AG09319 (cell line): ENCODE results near the gene CPA1.

Experiments
- DNase-seq: peaks from one replicate; pipeline ENCODE4 v3.0.0-alpha.2; 2010; ENCODE audit warnings: low read depth; ENCODE audit errors: extremely low read depth
- TF ChIP-seq, protein P1 (sequence below): IDR thresholded peaks from 2 replicates; pipeline ENCODE4 v1.5.1; 2011; ENCODE audit warnings: low read depth, mild to moderate bottlenecking, inconsistent platforms, low read length, moderate library complexity

CPA1 gene

DNA sequence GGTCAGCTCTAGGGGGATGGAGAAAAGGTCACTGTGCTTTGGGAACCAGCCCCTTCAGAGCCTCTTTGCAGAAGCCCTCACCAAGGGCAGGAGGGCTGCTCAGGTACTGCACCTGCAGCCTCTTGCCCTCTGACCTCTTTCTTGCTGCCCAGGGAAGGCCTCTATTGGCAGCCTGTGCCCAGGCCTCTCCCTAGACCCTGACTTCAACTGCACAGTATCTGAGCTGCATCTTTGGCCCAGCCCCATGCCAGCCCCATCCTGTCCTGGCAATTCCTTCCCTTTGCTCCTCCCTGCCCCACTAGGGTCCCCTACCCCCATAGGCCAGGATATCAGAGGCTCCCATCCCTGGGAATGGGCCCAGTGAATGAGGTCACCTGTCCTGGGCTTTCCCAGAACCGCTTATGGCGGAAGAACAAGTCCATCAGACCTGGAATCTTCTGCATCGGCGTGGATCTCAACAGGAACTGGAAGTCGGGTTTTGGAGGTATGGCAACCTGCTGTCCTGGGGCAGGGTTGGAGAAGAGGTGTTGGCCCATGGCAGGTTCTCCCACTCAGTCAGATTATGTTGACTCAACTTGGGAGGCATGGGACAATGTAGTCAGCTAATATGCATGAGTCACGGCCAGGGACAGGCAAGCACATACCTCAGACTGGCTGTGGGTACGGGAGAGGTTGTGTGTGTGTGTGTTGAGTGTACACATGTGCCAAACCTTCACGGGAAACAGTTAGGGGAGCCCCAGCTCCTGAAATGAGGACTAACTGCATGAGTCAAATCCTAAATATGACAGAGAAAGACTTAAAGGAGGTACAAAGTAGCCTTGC is 17.1 kb upstream of the CPA1 start:
- TF ChIP-seq, protein P1, sequence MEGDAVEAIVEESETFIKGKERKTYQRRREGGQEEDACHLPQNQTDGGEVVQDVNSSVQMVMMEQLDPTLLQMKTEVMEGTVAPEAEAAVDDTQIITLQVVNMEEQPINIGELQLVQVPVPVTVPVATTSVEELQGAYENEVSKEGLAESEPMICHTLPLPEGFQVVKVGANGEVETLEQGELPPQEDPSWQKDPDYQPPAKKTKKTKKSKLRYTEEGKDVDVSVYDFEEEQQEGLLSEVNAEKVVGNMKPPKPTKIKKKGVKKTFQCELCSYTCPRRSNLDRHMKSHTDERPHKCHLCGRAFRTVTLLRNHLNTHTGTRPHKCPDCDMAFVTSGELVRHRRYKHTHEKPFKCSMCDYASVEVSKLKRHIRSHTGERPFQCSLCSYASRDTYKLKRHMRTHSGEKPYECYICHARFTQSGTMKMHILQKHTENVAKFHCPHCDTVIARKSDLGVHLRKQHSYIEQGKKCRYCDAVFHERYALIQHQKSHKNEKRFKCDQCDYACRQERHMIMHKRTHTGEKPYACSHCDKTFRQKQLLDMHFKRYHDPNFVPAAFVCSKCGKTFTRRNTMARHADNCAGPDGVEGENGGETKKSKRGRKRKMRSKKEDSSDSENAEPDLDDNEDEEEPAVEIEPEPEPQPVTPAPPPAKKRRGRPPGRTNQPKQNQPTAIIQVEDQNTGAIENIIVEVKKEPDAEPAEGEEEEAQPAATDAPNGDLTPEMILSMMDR = no peak
- DNase-seq = peak; percentile 56

GRCh38 chr7:130364451-130364850 is 15.8 kb upstream of the CPA1 start:
- TF ChIP-seq, protein P1 = no peak
- DNase-seq = no peak

- no peak for DNase-seq
- TF ChIP-seq, protein P1 = no peak
Observed at GRCh38 chr7:130365088-130365487, 15.2 kb upstream of the CPA1 start.

- DNase-seq = no peak
Observed at GRCh38 chr7:130365511-130366441, 14.5 kb upstream of the CPA1 start.

GRCh38 chr7:130366564-130366963 is 13.7 kb upstream of the CPA1 start:
- DNase-seq = no peak

More at GRCh38 chr7:130365511-130366441, 14.5 kb upstream of the CPA1 start:
- TF ChIP-seq, protein P1 = no peak

GRCh38 chr7:130367088-130367755 is 13.1 kb upstream of the CPA1 start:
- TF ChIP-seq, protein P1 = no peak
- DNase-seq = no peak

More at GRCh38 chr7:130366564-130366963, 13.7 kb upstream of the CPA1 start:
- TF ChIP-seq, protein P1 = no peak
